Left lobe of liver (tissue), 2 donors: ENCODE results near the gene VWA3B. TPM values are rescaled to one million over a fixed set of nuclear protein-coding genes. Genes with fewer than 3 reads are reported as not detected.
"Not testable (repeated sequence)": the region's sequence is repeated elsewhere in the genome, so short reads cannot be mapped to it uniquely, and the experiment has no call there.

Experiments
- ATAC-seq: fragments of 200-7000 bp; cut with Tn5 transposase; one replicate; pipeline ENCODE4 v1.9.1; 2020; ENCODE audit warnings: mild to moderate bottlenecking, moderate library complexity
- DNase-seq: peaks from one replicate; pipeline ENCODE4 v3.0.0-alpha.2; 2020; ENCODE audit warnings: low spot score
- total RNA-seq: library from RNA; stranded (reverse); gene quantifications from one replicate; pipeline ENCODE4 v1.2.1, GENCODE V29; 2021
- donor health status: DM: no; HTN: no; CAD: no; lungs with moderate emphysema.
- donor health status: DM: no; HTN: yes; CAD: no.

Gene VWA3B
- total RNA-seq, 1 donor from 2014 or later, result 0.18 TPM

DNA sequence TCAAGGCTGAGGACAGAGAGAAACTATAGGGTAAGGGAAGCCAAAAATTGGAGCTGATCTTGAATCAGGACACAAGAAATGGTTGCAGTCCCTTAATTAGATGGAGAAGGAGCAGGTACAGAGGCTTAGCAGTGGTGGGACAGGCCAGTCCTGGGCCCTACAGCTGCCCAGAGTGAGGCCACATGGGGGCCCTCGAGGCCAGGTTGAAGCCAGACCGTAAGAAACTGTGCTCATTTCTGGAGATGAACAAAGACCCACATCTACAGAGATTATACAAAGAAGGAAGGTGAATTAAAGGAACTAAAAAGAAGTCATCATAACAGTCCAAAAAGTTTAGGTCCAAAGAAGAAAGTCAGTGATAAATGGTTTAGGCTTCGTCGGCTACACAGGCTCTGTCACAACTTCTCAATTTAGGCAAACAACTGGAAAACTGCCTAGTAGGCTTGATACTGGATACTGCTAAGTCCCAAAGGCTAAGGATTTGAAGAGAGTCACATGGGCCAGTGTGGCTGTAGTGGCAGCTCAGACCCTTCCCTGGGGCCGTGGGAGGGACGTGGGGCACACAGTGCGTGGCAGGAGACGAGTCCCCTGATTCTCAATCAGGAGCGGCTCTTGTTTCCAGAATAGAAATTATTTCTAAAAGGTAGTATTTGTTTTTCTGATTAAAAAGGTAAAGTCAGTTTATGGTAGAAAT is 208.9 kb downstream of the VWA3B start:
- peak; percentile 82 for ATAC-seq
- peak; percentile 56 for DNase-seq

DNA sequence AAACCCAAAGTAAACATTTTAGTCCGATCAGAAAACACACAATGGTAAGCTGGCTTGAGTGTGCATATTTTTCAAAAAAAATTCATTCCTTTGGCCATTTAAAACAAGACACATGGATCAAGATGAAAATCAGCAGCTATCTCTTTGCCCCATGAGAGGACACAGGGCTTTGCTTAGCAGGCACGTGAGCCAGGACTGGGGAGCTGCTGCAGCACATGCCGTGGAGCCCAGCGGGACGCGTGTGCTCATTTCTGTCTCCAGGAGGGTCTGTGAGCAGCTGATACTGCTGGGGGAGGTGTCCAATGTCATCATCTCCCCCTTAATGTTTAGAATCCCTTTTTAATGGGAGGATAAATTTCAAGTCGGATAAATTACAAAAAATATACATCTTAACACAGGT is 209.5 kb downstream of the VWA3B start:
- ATAC-seq (peak; percentile 58), DNase-seq (peak; percentile 62)

DNA sequence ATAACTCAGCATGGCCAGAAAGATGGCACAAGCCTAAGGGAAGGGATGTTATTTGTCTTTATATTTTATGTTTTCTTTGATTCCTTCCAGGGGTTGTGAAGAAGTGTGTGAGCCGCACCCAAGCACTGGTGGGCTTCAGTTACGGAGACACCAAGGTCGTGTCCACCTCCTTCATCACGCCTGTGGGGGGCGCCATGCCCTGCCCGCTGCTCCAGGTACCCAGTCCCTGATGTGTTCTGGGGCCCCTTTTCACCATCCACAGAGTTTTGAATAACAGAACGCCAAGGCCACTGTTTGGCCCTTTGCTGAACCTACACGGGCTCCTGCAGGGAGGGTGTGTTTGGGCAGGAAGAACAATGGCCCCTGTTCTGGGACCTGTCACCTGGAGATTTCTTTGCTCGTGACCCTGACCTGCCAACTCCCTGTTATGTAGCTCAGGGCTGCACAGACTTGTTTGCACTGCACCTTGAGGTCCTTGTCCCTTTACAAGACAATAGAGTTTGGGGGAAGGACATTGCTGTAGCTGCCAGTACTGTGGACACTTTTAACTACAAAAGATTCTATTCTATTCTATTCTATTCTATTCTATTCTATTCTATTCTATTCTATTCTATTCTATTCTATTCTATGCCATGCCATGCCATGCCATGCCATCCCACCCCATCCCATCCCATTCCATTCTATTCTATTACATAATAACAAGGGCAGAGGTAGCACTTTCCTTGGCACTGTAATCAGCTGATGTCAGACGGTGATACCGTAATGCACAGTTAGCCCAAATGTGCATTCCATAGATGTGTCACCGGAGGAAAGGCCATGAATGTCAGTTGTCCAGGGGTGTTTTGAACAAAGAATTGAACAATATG is 211.1 kb downstream of the VWA3B start:
- DNase-seq (no peak), ATAC-seq (no peak)

DNA sequence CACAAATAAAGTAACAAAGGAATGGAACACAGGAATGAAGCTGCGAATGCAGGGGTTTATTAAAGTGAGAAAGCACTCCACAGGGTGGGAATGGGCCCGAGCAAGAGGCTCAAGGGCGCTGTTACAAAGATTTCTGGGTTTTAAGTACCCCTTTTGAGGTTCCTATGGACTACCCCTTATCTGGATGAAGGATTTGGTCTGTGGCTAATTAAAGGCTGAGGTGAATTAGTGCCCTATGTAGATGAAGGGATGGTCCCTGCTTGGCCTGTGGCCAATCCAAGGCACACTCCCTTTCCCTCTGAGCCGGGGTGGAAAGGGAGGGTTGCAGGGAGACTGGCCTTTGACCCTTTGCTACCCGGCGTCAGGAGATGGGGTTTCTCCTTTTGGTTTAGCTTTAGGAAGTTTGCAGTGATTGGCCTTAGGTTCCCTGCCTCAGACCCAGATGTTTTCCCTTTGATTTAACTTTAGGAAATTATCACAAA is 211.8 kb downstream of the VWA3B start:
- DNase-seq (no peak), ATAC-seq (no peak)

- DNase-seq (no peak), ATAC-seq (no peak)
Observed at GRCh38 chr2:98299211-98299905, 212.4 kb downstream of the VWA3B start.

DNA sequence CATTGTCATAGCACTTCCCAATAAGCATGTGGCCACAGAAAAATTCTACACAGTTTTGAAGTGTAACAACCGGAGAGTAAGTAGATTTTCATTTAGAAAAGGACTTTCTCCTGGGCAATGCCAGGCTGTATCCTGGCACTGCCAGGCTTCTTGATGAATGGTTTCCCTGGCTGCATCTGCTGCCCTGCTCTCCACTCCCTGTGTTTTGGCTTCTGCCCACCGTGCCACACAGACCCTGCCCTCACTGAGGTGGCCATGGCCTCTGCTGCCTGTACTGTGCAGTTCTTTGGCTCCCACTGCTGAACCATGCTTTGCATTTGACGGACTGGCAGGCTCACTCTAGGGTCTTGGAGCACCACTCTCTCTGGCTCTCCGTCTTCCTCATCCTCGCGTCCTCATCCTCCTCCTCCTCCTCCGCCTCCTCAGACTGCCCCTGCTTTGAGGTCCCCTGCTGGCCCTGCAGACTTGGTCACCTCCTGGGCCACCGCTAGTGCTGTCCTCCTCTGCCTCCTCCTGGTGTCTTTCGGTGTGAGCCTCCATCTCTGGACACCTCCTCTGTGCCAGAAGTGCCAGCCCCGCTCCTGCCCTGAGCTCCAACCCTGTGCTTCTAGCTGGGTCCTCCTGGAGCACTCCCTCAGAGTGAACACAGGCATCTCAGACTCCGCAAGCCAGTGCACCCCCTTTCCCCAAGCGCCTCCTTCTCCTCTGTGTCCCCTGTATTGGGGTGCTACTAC is 213.3 kb downstream of the VWA3B start:
- no peak for DNase-seq
- no peak for ATAC-seq

GRCh38 chr2:98301469-98301868 is 214.5 kb downstream of the VWA3B start:
- ATAC-seq (no peak), DNase-seq (no peak)

DNA sequence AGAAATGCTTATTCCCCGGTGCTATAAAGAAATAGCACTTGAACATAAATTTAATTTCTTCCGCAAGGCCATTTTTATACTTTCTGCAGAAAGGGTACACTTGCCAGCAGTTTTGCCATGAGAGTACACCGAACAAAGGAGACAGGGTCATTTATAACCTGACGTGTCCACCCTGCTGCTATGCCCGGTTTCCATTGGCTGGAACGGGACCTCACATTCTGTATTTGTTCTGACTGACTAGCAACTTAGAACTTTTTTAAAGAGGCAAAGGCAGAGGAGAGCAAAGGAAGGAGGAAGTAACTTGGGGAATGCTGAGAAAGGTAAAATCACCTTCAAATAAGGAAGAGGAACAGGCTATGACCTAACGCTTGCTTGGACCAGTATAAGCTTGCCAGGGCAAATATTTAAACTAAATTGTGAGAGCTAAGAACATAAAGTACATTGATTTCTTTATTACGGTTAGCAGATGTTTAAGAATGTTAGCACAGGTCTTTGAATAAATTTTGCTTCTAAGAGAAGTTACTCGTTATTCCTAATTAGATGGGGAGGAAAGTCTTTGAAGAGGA is 220.2 kb downstream of the VWA3B start:
- not testable (repeated sequence) for ATAC-seq, DNase-seq

DNA sequence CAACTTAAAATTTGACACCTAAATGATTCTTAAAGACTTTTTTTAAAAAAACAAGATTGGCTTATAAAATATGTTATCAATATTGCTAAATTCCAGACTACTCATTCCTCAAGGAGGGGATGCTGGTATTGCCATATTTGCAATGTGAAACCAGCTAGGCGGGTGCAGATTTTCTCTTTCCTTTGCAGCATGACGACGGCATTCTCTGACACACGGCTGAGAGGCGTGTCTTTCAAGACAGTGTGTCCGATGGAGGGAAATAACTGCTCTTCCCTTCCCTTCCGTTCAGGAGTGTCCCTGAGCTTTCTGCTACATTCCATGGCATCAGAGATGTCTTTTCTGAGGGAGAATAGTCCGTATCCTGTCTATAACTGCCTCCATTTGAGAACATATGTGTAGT is 221.1 kb downstream of the VWA3B start:
- DNase-seq (no peak), ATAC-seq (no peak)

DNA sequence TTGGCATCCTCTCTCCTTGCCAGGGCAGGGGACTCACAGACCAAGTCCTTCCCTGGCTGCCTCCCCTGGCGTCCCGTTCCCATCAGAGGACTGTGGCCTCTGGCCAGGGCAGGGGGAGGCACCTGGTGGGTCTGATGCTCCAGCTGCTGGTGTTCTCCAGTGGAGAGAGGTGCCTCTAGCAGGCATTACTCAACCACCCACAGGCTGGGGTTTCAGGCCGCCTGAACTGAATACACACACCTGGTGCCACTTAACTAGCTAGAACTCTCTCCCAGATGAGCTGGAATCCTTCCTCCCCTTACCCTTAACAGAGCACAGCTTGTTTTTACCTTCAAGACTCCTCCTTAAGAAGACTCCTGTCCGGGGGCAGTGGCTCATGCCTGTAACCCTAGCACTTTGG is 221.6 kb downstream of the VWA3B start:
- DNase-seq (no peak), ATAC-seq (no peak)

DNA sequence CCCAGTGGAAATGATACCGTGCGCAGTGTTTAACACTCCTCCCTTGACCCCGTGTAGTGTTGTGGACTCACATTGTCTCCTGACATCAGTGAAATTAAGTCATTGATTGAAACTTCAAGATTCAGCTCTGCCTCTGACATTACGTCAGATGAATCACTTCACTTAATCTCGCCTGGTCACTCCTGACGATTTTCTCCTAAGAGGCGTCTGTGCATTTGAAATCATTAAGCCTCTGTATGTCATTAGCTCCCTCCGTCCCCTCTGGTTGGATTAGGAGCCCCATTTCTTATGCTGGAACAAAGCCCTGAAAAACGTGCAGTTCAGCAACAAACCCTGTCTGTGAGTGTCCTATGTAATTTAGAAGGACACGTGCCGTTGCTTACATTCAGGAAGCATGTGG is 222.6 kb downstream of the VWA3B start:
- no peak for DNase-seq
- ATAC-seq, result no peak

DNA sequence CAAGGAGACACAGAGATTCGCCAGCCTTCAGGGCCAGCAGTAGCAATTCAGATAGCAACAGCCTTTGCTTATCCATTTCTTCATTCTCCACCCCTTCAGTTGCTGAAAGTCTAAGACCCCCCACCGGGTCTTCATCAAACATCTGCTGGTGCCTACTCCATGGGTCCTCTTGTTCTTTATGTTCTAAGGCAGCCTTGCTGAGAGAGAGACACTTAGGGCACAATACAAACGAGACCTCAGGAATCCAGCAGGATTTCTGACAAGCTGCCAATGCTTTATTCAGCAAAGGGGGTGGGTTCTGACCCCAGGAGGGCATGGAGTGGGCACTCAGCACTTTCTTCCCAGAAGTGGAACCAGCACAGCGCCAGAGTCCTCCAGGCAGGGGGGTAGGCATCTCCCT is 223.0 kb downstream of the VWA3B start:
- ATAC-seq (no peak), DNase-seq (no peak)

DNA sequence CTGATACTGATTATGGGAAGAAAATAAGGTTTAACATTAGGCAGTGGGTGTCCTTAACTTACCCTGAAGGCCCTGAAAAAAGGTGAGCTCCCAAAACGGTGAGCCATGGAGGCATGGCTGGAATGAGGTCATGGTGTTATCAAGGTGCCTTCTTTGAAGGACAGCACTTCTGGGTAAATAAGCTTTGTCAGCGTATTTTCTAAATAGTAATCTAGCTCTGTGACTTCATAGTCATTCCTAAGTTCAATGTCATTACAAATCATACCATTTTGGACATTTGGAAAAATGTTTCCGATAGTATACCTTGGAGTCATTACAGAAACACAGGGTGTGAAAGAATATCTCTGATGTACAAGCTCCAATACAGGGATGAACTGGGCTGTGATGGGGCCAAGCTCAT is 224.1 kb downstream of the VWA3B start:
- ATAC-seq (no peak), DNase-seq (no peak)

DNA sequence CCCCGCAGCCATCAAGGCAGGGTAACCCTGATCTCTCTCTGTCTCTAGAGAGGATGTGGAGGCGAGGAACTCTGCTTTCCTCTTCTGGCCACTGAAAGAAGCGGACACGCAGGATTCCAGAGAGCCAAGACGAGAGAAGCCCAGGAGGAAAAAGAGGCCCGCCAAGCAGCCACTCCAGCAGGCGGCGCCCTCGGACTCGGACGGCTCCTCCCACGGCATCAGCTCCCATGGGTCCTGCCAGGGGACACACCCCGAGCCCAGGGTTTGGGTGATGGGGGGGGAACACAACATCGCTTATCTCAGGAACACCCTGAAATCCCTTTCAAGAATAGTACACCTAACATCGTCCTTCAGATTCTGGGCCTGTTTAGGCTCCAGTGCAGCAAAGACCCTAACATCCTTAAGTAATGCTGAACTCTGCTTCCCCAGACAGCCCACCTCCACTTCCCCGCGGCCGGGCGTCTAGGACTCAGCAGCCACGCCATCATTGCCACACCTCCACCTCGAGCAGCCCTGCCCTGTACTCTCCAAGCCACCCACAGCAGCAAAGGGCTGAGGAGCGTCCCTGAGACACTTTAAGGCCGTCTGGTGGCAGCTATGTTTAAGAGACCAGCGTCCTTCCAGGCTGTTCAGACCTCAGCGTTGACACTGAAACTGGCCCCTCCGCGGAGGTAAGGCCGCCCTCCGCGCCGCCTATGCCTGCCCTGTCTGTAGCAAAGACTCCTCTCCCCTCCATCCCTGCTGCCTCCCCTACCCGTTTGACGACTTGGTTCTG is 225.0 kb downstream of the VWA3B start:
- DNase-seq (no peak), ATAC-seq (no peak)

DNA sequence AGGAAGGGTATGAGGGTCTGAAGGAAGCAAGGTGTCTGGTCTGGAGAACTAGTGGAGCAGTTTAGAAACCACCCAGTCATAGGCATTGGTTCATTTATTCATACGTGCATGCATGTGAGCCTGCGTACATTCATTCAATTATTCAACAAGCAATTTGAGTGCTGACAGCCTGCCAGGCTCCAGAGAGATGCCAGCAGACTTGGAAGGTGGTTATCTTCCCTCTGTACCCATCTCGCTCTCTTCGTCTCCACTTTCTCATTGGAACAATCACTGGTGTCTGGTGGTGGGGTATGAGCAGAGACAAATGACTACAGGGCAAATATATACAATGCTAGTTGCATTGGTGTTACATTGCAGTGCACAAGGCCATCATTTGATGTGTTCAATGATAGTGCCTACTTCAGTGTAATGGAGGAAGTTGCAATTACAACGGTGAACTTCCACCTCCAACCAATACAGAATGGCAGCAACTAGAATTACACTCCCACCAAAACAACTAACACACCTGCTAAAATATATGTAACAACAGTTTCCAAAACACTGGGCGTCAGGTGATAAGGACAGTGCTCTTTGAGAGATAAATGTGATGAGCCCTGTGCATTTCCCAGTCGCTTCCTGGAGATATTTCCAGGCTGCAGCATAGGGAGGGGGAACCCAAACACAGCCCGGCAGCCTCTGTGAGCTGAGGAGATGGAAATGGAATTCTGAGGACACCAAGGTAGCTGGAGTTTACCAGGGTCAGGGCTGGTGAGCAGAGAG is 226.7 kb downstream of the VWA3B start:
- no peak for DNase-seq
- no peak for ATAC-seq

DNA sequence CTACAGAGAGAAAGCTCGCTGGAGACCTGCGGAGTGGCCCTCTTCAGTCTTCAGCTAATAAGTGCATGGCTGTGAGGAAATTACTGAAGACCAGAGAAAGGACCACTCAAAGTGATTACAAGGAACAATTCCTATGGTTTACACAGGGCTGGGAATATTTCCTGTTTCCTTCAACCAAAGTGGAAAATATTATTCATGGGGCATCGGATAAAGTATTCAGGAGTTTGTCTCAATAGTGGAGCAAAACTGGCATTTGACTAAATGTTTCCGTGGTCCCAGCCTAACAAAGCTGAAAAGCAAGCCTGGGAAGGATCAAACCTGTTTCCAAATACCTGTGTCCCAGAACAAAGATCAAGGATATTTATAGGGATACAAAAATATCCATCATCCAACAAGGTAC is 227.3 kb downstream of the VWA3B start:
- DNase-seq (no peak), ATAC-seq (no peak)

DNA sequence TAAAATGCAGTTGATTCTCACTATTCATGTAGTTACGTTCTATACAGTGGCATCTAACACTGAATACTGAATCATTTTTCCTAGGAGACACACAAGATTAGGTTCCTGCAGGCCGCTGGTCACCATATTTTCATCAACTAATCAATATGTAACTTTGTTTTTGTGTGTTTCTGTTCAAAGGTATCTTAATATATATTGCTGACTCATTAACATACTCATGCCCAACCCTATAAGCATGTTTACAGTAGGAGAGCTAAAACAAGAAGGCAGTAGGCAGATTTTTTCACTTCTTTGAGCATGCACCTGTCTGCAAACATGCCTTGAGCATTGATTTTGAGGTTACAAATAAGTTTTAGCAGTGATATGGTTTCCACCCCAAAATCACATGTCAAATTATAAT is 229.0 kb downstream of the VWA3B start:
- DNase-seq (no peak), ATAC-seq (no peak)

GRCh38 chr2:98317214-98317613 is 230.2 kb downstream of the VWA3B start:
- ATAC-seq (no peak), DNase-seq (no peak)

DNA sequence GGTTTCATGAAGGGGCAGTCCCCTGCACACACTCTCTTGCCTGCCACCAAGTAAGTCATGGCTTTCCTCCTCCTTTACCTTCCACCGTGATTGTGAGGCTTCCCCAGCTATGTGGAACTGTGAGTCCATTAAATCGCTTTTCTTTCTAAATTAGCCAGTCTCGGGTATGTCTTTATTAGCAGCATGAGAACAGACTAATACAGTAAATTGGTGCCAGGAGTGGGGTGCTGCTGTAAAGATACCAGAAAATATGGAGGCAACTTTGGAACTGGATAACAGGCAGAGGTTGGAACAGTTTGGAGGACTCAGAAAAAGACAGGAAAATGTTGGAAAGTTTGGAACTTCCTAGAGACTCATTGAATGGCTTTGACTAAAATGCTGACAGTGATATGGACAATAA is 233.2 kb downstream of the VWA3B start:
- not testable (repeated sequence) for DNase-seq, ATAC-seq
